ENCODE data around the gene MED27.

The MED27 gene

DNA sequence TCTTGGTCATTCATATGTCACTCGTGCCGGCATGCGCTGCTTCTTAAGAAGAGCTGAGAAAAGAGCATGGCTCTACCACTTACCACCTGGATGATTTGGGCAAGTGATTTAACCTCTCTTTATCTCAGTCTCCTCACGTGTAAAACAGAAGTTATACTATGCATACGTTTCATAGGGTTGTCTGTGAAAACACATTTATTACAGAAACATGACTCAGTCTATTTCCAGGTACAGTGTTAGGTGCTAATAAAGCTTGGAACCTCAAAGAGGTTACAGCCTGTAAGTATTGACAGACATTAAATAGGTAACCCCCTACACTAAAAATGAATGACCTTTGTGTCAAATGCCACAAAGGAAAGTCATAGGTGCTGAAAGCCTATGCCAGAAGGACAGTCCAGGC is 43.1 kb downstream of the MED27 start:
- no peak for TF ChIP-seq TCF12 (IDR thresholded peaks at IDR 0.05; ENCODE audit: low read depth)
- TF ChIP-seq YY1 (IDR thresholded peaks at IDR 0.05; ENCODE audit: low read depth), result no peak
- TF ChIP-seq, protein P1, sequence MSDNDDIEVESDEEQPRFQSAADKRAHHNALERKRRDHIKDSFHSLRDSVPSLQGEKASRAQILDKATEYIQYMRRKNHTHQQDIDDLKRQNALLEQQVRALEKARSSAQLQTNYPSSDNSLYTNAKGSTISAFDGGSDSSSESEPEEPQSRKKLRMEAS (IDR thresholded peaks at IDR 0.05), result no peak
- no peak for TF ChIP-seq TAF1 (IDR thresholded peaks at IDR 0.05; ENCODE audit: low read depth)
- TF ChIP-seq, protein P2, sequence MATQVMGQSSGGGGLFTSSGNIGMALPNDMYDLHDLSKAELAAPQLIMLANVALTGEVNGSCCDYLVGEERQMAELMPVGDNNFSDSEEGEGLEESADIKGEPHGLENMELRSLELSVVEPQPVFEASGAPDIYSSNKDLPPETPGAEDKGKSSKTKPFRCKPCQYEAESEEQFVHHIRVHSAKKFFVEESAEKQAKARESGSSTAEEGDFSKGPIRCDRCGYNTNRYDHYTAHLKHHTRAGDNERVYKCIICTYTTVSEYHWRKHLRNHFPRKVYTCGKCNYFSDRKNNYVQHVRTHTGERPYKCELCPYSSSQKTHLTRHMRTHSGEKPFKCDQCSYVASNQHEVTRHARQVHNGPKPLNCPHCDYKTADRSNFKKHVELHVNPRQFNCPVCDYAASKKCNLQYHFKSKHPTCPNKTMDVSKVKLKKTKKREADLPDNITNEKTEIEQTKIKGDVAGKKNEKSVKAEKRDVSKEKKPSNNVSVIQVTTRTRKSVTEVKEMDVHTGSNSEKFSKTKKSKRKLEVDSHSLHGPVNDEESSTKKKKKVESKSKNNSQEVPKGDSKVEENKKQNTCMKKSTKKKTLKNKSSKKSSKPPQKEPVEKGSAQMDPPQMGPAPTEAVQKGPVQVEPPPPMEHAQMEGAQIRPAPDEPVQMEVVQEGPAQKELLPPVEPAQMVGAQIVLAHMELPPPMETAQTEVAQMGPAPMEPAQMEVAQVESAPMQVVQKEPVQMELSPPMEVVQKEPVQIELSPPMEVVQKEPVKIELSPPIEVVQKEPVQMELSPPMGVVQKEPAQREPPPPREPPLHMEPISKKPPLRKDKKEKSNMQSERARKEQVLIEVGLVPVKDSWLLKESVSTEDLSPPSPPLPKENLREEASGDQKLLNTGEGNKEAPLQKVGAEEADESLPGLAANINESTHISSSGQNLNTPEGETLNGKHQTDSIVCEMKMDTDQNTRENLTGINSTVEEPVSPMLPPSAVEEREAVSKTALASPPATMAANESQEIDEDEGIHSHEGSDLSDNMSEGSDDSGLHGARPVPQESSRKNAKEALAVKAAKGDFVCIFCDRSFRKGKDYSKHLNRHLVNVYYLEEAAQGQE (IDR thresholded peaks at IDR 0.05; ENCODE audit: low read depth), result no peak
- TF ChIP-seq TEAD4 (IDR thresholded peaks at IDR 0.05), result no peak
- TF ChIP-seq CEBPB (IDR thresholded peaks at IDR 0.05), result no peak
- no peak for TF ChIP-seq RAD21 (IDR thresholded peaks at IDR 0.05; ENCODE audit: low read depth)
- TF ChIP-seq NFIC (IDR thresholded peaks at IDR 0.05), result no peak
- no peak for TF ChIP-seq EP300 (IDR thresholded peaks at IDR 0.05; ENCODE audit: borderline replicate concordance)
- TF ChIP-seq CREB1 (IDR thresholded peaks at IDR 0.05; ENCODE audit: low read depth), result no peak
- no peak for TF ChIP-seq FOXM1 (IDR thresholded peaks at IDR 0.05; ENCODE audit: borderline replicate concordance, low read depth)
- TF ChIP-seq EGR1 (IDR thresholded peaks at IDR 0.05), result no peak
- no peak for TF ChIP-seq ZBTB7A (IDR thresholded peaks at IDR 0.05; ENCODE audit: low read depth)
- TF ChIP-seq, protein P3, sequence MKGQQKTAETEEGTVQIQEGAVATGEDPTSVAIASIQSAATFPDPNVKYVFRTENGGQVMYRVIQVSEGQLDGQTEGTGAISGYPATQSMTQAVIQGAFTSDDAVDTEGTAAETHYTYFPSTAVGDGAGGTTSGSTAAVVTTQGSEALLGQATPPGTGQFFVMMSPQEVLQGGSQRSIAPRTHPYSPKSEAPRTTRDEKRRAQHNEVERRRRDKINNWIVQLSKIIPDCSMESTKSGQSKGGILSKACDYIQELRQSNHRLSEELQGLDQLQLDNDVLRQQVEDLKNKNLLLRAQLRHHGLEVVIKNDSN (IDR thresholded peaks at IDR 0.05), result no peak

DNA sequence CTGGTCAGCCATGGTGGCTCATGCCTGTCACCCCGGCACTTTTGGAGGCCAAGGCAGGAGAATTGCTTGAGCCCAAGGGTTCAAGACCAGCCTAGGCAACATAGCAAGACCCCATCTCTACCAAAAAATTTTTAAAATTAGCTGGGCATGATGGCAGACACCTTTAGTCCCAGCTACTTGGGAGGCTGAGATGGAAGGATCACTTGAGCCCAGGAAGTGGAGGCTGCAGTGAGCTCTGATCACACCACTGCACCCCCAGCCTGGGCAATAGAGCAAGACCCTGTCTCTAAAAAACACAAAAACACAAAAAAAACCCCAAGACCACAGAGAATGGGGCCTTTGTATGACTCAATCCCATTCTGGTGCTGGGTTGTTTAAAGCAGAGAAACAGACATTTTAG is 44.0 kb downstream of the MED27 start:
- TF ChIP-seq TCF12 (IDR thresholded peaks at IDR 0.05; ENCODE audit: low read depth), result no peak
- no peak for TF ChIP-seq CREB1 (IDR thresholded peaks at IDR 0.05; ENCODE audit: low read depth)
- TF ChIP-seq ZBTB7A (IDR thresholded peaks at IDR 0.05; ENCODE audit: low read depth), result no peak
- no peak for TF ChIP-seq EP300 (IDR thresholded peaks at IDR 0.05; ENCODE audit: borderline replicate concordance)
- TF ChIP-seq RAD21 (IDR thresholded peaks at IDR 0.05; ENCODE audit: low read depth), result no peak
- TF ChIP-seq, protein P2 (IDR thresholded peaks at IDR 0.05; ENCODE audit: low read depth), result no peak
- TF ChIP-seq, protein P1 (IDR thresholded peaks at IDR 0.05), result no peak
- no peak for TF ChIP-seq NFIC (IDR thresholded peaks at IDR 0.05)
- no peak for TF ChIP-seq TEAD4 (IDR thresholded peaks at IDR 0.05)
- TF ChIP-seq CEBPB (IDR thresholded peaks at IDR 0.05), result no peak
- TF ChIP-seq YY1 (IDR thresholded peaks at IDR 0.05; ENCODE audit: low read depth), result no peak
- no peak for TF ChIP-seq EGR1 (IDR thresholded peaks at IDR 0.05)
- TF ChIP-seq TAF1 (IDR thresholded peaks at IDR 0.05; ENCODE audit: low read depth), result no peak
- no peak for TF ChIP-seq FOXM1 (IDR thresholded peaks at IDR 0.05; ENCODE audit: borderline replicate concordance, low read depth)
- TF ChIP-seq, protein P3 (IDR thresholded peaks at IDR 0.05), result no peak

DNA sequence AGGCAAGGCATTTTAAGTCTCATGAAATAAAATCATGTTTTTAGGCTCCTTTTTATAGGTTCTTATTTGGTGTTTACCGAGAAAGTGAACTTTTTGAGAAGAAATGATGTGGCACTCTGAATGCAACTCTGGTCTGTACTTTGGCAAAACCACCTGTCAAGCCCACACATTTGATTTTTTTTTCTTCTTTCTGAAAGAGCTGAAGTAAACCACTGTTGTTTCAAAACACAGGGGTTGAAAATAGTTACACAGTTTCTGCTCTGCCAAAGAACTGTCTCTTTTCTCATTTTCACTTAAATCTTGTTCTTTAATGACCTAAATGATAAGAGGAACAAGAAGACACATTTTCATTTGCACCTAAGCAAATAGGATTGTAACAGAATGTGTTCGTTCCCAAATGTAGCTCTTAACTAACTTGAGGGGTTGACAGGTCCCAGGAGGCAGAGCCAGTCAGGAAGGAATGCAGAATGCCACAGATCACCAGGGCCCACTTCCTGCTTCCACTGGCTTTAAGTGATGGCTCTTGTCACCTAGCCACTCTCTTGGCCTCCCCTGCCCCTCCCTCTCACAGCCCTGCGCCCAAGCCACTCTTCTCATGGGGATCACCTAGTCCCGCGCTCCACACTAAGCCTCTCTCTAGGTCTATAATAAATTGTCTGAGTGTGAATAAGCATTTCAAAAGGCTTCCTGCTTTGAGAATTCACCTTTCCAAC is 47.3 kb downstream of the MED27 start:
- TF ChIP-seq TCF12 (IDR thresholded peaks at IDR 0.05; ENCODE audit: low read depth) (no peak), RAD21 (IDR thresholded peaks at IDR 0.05; ENCODE audit: low read depth) (no peak), CREB1 (IDR thresholded peaks at IDR 0.05; ENCODE audit: low read depth) (no peak)
- TF ChIP-seq, protein P1 (IDR thresholded peaks at IDR 0.05), result no peak

DNA sequence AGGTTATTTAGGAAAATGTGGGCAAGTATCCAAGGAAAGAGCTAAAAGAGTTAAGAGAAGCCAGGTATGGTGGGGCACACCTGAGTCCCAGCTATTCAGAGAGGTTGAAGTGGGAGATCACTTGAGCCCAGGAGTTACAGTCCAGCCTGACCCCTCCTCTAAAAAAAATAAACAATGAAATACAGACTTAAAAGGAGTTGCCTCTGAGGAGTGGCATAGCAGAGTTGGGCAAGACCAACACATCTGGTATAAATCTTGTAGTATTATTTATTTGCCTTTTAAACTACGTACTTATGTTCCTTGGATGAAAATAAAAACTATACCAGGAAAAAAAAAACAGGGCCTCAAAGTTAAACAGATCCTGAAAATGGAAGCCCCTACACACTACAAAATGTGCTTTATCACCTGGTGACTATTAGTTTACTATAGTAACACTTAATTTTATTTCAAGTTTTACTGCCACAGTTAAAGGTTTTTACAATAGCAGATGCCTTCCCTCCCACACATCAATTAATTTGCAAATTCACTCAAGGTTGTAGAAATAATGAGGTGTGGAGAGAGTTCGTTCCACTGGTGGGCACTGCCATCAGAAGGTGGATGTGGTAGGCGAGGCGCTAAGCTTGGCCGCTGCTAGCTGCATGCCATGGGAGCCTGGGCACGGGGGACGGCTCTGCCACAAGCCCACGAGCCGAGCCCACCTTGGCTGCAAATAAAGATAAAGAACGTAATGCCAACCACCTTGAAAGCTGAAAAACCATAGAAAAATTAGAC is 48.0 kb downstream of the MED27 start:
- no peak for TF ChIP-seq RAD21 (IDR thresholded peaks at IDR 0.05; ENCODE audit: low read depth)
- TF ChIP-seq TEAD4 (IDR thresholded peaks at IDR 0.05), result no peak
- no peak for TF ChIP-seq TCF12 (IDR thresholded peaks at IDR 0.05; ENCODE audit: low read depth)
- no peak for TF ChIP-seq NFIC (IDR thresholded peaks at IDR 0.05)
- TF ChIP-seq ZBTB7A (IDR thresholded peaks at IDR 0.05; ENCODE audit: low read depth), result no peak
- TF ChIP-seq EP300 (IDR thresholded peaks at IDR 0.05; ENCODE audit: borderline replicate concordance), result no peak
- TF ChIP-seq, protein P2 (IDR thresholded peaks at IDR 0.05; ENCODE audit: low read depth), result no peak
- TF ChIP-seq TAF1 (IDR thresholded peaks at IDR 0.05; ENCODE audit: low read depth), result no peak
- no peak for TF ChIP-seq FOXM1 (IDR thresholded peaks at IDR 0.05; ENCODE audit: borderline replicate concordance, low read depth)
- TF ChIP-seq, protein P3 (IDR thresholded peaks at IDR 0.05), result no peak
- no peak for TF ChIP-seq CREB1 (IDR thresholded peaks at IDR 0.05; ENCODE audit: low read depth)
- TF ChIP-seq, protein P1 (IDR thresholded peaks at IDR 0.05), result no peak
- no peak for TF ChIP-seq CEBPB (IDR thresholded peaks at IDR 0.05)
- no peak for TF ChIP-seq YY1 (IDR thresholded peaks at IDR 0.05; ENCODE audit: low read depth)
- no peak for TF ChIP-seq EGR1 (IDR thresholded peaks at IDR 0.05)

Data from Ishikawa (cell line).